ENCODE results near the gene TTC33.
"Not testable (repeated sequence)": the region's sequence is repeated elsewhere in the genome, so short reads cannot be mapped to it uniquely, and the experiment has no call there.

The TTC33 gene

DNA sequence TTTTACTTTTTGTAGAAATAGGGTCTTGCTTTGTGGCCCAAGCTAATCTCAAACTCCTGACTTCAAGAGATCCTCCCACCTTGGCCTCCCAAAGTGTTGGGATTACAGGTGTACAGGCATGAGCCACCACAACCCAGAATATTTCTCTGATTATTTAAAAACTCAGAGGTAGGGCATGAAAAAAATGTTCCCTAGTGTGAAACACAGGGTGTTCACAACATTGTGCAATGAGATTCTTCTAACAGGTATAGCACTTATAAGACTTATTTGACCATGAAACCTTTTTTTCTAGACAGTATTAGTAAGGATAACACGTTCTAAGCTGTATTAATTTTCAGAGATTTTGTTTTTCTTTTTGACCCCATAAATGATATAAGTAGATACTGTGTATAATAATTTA lies 89.1 kb downstream of the TTC33 start:
- H3K4me3 ChIP-seq (ENCODE audit: low read depth, low read length) = no peak overlapping the region
- TF ChIP-seq, protein P1, sequence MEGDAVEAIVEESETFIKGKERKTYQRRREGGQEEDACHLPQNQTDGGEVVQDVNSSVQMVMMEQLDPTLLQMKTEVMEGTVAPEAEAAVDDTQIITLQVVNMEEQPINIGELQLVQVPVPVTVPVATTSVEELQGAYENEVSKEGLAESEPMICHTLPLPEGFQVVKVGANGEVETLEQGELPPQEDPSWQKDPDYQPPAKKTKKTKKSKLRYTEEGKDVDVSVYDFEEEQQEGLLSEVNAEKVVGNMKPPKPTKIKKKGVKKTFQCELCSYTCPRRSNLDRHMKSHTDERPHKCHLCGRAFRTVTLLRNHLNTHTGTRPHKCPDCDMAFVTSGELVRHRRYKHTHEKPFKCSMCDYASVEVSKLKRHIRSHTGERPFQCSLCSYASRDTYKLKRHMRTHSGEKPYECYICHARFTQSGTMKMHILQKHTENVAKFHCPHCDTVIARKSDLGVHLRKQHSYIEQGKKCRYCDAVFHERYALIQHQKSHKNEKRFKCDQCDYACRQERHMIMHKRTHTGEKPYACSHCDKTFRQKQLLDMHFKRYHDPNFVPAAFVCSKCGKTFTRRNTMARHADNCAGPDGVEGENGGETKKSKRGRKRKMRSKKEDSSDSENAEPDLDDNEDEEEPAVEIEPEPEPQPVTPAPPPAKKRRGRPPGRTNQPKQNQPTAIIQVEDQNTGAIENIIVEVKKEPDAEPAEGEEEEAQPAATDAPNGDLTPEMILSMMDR (IDR thresholded peaks at IDR 0.05; ENCODE audit: low read depth, low read length) = no peak

DNA sequence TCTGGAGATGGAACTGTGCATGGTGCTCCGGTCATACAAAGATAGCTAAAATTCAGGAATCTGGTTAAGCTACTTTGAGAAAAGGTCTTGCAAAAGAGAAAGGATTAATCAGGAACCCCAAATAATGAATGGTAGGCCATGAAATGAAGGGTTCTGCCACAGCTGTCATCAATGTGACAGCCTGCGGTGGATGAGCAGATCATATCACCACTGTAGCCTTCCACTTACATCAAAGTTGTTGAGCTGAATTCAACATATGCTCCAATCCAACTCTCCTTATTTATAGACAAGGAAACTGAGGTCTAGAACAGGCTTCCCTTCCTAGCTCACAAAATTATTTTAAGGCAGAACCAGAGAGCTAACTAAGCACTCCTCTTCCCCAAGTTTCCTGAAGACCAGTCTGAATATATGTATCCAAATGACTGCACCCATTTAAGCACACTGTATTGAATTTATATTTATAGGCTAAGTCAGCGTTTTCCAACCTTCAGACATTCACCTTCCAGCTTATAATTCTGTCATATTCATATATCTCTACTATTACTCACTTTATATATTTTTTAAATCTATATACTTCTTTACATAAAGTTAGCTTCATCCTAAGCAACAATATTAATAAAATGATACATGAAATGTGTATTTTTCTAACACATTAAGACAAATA lies 90.0 kb downstream of the TTC33 start:
- no peak overlapping the region for H3K4me3 ChIP-seq (ENCODE audit: low read depth, low read length)
- TF ChIP-seq, protein P1 (IDR thresholded peaks at IDR 0.05; ENCODE audit: low read depth, low read length) = no peak

DNA sequence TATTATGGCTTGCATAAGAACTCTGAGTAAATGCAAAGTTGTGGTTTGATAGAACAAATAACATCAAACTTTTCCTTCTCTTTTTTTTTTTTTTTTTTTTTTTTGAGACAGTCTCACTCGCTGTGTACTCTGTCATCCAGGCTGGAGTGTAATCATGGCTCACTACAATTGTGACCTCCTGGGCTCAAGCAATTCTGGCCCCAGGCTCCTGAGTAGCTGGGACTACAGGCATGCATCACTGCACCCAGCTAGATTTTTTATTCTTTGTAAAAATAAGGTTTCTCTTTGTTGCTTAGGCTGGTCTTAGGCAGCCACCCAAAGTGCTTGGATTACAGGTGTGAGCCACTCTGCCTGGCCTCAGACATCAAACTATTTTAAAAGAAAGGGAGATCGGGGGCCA lies 95.0 kb downstream of the TTC33 start:
- TF ChIP-seq, protein P1 (IDR thresholded peaks at IDR 0.05; ENCODE audit: low read depth, low read length) = no peak
- no peak overlapping the region for H3K4me3 ChIP-seq (ENCODE audit: low read depth, low read length)

DNA sequence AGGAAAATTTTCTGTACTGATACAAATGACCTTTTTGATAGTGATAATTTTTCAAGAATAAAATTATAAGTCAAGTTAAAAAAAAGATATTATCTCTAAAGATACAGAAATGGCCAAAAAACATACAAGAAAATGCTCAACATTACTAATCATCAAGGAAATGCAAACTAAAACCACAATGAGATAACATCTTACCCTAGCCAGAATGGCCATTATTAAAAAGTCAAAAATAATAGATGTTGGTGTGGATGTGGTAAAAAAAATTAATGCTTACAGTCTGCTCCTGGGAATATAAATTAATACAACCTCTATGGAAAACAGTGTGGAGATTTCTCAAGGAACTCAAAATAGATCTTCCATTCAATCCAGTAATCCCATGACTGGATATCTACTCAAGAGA lies 99.0 kb downstream of the TTC33 start:
- TF ChIP-seq, protein P1 (IDR thresholded peaks at IDR 0.05; ENCODE audit: low read depth, low read length) = no peak
- H3K4me3 ChIP-seq (ENCODE audit: low read depth, low read length) = no peak overlapping the region

DNA sequence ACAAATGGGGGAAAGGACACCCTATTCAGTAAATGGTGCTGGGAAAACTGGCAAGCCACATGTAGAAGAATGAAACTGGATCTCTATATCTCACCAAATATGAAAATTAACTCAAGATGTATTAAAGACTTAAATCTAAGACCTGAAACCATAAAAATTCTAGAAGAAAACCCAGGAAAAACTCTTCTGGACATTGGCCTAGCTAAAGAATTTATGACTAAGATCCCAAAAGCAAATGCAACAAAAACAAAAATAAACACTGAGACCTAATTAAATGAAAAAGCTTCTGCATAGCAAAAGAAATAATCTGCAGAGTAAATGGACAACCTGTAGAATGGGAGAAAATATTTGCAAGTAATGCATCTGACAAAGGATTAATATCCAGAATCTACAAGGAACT lies 99.7 kb downstream of the TTC33 start:
- not testable (repeated sequence) for H3K4me3 ChIP-seq (ENCODE audit: low read depth, low read length)

DNA sequence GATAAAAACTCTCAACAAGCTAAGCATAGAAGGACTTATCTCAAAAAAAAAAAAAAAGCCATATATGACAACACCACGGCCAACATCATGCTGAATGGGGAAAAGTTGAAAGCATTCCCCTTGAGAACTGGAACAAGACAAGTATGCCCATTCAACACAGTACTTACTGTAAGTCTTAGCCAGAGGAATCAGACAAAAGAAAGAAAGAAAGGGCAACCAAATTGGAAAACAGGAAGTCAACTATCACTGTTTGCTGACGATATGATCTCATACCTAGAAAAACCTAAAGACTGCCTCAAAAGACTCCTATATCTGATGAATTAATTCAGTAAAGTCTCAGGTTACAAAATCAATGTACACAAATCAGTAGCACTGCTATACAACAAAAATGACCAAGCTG lies 100.6 kb downstream of the TTC33 start:
- no peak overlapping the region for H3K4me3 ChIP-seq (ENCODE audit: low read depth, low read length)
- TF ChIP-seq, protein P1 (IDR thresholded peaks at IDR 0.05; ENCODE audit: low read depth, low read length) = no peak

DNA sequence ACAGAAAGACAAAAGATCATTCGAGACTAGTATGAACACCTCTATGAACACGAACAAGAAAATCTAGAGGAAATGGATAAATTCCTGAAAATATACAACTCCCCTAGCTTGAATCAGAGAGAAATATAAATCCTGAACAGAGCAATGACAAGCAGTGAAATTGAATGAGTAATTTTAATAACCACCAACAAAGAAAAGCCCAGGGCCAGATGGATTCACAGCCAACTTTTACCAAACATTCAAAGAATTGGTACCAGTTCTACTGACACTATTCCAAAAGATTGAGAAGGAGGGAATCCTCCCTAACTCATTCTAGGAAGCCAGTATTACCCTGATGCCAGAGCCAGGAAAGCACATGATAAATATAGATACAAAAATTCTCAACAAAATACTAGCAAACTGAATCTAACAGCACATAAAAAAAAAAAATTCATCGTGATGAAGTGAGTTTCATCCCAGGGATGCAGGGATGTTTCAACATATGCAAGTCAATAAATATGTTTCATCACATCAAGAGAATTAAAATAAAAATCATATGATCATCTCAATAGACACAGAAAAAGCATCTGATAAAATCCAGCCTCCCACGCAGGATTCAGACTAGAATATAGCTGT lies 101.3 kb downstream of the TTC33 start:
- TF ChIP-seq, protein P1 (IDR thresholded peaks at IDR 0.05; ENCODE audit: low read depth, low read length) = no peak

More for the DNA sequence above, 101.3 kb downstream of the TTC33 start:
- H3K4me3 ChIP-seq (ENCODE audit: low read depth, low read length) = no peak overlapping the region
